RPMI8226 (cell line): ENCODE results near the gene ELMO1.
A peak's percentile ranks its signal among the peaks of the same experiment; 100 is the strongest.

Experiments
- DNase-seq: peaks from one replicate; pipeline ENCODE4 v3.0.0-alpha.2; 2015

Gene ELMO1

GRCh38 chr7:37430171-37430570 is 18.5 kb downstream of the ELMO1 start:
- DNase-seq, result no peak

GRCh38 chr7:37429435-37429791 is 19.3 kb downstream of the ELMO1 start:
- no peak for DNase-seq

DNA sequence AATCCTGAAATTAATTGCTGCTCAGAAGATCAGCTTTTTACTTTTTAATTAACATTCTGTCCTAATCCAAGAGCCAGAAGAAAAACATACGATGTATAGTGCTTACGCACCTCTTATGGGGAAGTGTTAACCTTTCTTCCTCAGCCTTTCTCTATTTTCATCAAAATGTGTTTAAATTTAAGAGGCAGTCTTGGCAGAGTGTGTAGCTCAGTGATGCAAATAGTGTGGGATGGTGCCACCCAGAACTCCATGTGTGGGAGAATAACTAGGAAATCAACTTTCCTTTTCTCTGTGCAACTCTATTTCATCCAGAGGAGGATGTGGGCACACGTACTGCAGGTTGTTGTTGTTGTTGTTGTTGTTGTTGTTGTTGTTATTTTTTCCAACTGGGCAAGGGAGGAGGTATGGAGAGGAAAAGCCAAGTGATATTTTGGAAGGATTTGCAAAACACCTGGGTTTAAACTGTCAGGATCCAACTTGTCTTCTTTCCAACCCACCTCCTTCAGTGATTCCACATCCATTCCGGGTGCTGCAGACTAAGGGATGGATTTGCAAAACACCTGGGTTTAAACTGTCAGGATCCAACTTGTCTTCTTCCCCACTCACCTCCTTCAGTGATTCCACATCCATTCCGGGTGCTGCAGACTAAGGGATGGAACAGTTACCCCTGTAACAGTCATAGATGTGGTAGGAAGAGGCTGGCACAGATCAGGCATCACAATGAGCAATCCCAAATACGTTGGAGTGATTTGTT is 19.8 kb downstream of the ELMO1 start:
- no peak for DNase-seq

GRCh38 chr7:37427276-37427940 is 21.3 kb downstream of the ELMO1 start:
- no peak for DNase-seq

DNA sequence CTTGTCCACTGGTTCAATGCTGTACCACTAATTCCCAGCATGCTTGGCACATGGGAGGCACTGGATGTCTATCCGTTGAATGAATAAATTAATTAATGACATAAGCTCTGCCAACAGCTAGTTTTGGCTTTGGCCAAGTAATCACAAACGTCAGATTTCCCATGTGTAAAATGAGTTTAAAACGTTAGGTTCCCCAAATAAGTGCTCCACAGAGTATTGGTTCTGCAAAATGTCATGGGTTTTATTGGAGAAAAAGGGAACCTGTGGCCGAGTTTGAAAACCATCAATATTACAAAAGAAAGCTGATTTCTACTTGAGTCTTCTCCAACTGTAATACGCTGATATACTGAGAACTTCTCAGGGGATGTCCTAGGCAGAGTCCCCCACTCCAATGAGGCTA is 23.2 kb downstream of the ELMO1 start:
- DNase-seq, result no peak

GRCh38 chr7:37424995-37425394 is 23.7 kb downstream of the ELMO1 start:
- DNase-seq, result no peak

- no peak for DNase-seq
Observed at GRCh38 chr7:37424521-37424920, 24.1 kb downstream of the ELMO1 start.

DNA sequence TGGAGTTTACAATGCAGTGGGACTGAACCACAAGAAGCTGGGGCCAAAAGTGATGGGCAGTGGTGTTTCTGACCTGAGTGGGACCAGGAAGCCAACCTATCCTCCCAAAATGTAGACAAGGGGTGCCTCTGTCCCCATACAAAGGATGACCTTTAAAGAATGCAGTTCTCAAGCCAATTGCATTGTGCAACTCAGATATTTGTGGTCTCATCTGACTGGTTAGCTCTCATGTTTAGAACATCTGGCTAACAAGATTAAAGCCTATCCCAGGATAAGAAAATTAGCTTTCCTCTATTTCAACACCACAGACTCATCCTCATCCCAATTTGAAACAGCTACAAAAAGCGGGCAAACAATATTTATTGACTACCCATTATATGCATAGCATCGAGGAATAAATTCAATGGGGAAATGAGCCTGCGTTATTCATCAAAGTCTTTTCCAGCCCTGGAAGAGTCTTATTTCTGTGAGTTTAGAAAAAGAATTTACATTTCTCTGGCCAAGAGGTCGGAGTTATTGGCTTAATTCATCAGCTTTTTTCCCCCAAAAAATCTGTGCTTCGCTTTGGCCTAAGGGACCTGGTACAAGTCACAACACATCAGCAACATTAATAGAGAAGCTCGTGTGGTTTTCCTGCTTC is 26.7 kb downstream of the ELMO1 start:
- DNase-seq, result no peak

GRCh38 chr7:37420946-37421695 is 27.5 kb downstream of the ELMO1 start:
- no peak for DNase-seq

- DNase-seq, result no peak
Observed at GRCh38 chr7:37419496-37419895, 29.2 kb downstream of the ELMO1 start.

- no peak for DNase-seq
Observed at GRCh38 chr7:37418381-37418780, 30.3 kb downstream of the ELMO1 start.

GRCh38 chr7:37417107-37417474 is 31.6 kb downstream of the ELMO1 start:
- no peak for DNase-seq

DNA sequence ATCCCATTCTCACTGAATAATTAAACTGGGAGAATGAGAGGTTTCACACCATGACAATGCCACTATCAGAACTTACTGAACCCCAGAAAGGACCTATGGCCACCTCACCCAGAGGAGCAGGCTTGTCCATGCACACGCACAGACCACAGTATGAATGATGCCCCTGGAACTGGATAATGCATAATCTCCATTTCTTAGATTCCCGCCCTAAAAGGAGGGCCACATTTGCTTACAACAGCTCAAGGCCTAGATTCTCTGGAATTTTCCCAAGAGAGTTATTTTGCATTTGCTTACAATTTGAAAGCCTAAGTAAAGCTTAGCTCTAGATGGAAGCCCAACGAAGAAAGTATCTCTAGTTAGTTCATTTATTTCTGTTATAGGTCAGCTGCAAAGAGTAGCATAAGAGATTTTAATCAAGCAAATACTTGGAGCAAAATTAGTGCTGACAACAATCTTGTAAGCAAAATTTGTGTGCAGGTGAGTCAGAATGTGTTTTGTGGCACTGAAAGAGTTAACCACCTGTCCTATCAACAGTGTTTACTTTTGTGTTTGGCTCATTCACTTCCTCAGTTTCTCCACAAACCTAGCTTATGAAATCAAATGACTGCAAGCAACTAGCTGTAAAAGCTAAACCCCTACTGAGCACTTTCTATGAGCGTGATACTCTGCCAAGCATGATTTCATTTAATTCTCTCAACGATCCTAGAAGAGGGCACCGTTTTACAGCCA is 32.1 kb downstream of the ELMO1 start:
- no peak for DNase-seq

DNA sequence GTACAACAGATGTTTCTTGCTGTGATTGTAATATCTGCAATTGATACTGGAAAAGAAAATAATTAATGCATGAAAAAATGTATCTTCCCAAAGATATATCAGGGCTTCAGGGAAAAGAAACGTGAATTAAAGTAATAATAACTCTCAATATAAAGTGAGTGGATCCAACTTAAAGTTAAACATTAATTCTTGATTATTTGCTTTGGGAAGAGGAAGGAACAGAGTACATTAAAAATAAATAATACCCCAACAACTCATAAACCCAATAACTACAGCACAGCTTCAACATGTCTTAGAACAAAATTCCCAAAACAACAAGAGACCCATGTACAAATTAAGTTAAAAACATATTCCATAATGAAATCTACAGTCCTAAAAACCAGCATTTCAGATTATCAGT is 33.0 kb downstream of the ELMO1 start:
- no peak for DNase-seq

- DNase-seq, result no peak
Observed at GRCh38 chr7:37414352-37414983, 34.2 kb downstream of the ELMO1 start.

- DNase-seq, result no peak
Observed at GRCh38 chr7:37411444-37412034, 37.1 kb downstream of the ELMO1 start.

- DNase-seq, result no peak
Observed at GRCh38 chr7:37410305-37411229, 38.1 kb downstream of the ELMO1 start.

GRCh38 chr7:37409461-37409860 is 39.2 kb downstream of the ELMO1 start:
- no peak for DNase-seq

GRCh38 chr7:37408291-37409228 is 40.1 kb downstream of the ELMO1 start:
- DNase-seq, result peak; percentile 21
